ENCODE measurements around the gene SSR4.
A peak's percentile ranks its signal among the peaks of the same experiment; 100 is the strongest.
"Not testable (repeated sequence)": the region's sequence is repeated elsewhere in the genome, so short reads cannot be mapped to it uniquely, and the experiment has no call there.

SSR4 gene

DNA sequence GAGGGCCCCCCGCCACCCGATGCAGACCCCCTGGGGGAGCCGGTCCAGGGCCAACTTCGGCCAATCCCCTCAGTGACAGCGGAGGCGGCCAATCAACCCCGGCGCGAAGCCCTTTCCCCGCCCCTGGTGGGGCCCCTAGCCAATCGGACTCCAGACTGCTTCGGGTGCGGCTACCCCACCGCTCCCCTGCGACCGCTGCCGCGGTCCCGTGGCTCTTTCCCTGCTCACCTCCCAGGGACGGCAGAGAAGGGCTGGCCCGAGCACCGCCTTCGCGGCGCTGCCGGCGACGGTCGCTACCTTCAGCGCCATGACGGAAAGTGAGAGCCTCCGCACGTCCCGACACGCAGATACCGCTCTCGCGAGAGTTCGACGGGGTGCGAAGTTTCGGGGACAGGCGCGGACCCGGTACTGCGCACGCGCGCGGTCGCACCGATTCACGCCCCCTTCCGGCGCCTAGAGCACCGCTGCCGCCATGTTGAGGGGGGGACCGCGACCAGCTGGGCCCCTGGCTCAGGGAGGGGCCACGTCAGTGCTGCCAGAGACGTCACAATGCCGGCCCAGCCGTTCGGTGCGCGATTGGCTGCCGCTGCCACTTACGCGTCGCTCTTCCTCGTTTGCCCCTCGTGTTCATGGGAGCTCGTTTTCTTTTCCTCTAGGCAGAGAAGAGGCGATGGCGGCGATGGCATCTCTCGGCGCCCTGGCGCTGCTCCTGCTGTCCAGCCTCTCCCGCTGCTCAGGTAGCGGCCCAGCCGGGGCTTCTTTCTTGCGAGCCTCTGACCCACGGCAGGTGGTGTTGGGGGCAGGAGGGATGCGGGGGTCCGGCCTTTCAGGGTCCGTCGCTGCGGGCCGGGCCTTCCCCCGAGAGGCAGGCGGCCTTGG lies at the start of gene SSR4, which contains the start of gene IDH3G:
Gene SSR4 (plus strand): TSS at position 651 of the 879 bp plus-strand sequence. CDS start 20 bp downstream, at position 671.
Gene IDH3G (minus strand): TSS at position 358 of the 879 bp plus-strand sequence. CDS start 49 bp downstream, at position 309.
- peak; percentile 95 for DNase-seq

DNA sequence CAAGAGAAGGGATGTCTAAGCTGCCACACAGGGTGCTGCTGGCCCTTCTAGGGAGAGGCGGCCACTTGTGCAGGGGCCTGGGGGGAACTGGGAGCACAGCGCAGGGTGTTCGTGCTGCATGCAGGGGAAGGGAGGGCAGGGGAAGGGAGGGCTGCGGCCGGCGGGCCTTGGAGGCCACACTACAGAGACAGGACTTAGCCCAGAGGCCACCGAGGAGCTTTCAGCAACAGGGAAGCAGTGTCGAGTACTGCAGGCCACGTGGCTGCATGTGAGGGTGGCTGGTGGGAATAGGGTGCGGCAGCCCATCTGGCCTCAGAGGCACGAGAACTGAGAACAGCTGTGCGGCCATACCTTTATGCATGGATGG lies 49.4 kb upstream of the SSR4 start:
- DNase-seq: not testable (repeated sequence)

DNA sequence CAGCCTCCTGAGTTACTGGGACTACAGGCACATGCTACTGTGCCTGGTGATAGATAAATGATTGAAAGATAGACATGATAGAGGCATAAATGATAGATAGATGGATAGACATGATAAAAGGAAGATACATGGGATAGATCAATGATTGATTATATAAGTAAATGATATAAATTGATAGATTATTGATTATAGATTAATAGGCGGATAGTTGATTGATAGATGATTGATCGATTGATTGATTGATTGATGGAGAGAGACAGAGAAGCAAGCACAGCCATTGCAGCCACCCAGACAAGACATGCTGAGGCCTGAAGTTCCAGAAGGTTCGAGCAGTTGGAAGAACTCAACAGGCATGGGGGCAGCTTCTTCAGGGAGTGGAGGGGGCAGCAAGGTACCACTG lies 48.1 kb upstream of the SSR4 start:
- DNase-seq: no peak

DNA sequence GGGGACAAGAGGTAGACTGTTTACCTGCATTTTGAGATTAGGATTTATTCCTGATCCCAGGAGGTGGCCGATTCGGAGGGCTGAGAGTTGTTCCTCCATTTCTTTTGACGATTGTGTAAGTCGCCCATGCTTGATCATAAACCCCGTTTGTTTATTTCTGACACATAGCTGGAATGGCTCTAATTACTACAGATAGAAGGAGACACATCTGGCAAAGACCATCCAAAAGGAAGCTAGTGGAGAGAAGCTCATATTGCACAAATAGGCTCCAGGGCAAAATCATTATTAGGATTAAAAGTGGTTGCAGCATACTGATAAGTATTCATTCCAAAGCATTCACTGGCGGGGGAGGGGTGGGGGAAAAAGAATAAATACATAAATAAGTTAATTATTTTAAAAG lies 47.5 kb upstream of the SSR4 start:
- not testable (repeated sequence) for DNase-seq

DNA sequence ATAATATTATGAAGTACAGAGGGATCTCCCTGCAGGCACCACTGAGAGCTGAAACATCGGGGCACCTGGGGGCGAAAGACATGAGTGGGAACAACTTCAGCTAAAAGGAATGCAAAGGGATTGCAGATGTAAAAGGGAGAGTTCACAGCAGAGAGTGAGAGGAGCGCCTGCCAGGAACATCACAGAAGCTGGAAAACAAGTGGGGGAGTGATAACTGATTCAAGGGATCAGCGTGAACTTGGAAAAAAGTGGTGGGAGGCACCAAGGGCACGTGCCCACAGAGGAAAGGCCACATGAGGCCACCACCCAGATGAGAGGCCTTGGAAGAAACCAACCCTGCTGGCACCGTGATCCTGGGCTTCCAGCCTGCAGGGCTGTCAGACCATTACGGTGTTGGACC lies 45.5 kb upstream of the SSR4 start:
- not testable (repeated sequence) for DNase-seq

DNA sequence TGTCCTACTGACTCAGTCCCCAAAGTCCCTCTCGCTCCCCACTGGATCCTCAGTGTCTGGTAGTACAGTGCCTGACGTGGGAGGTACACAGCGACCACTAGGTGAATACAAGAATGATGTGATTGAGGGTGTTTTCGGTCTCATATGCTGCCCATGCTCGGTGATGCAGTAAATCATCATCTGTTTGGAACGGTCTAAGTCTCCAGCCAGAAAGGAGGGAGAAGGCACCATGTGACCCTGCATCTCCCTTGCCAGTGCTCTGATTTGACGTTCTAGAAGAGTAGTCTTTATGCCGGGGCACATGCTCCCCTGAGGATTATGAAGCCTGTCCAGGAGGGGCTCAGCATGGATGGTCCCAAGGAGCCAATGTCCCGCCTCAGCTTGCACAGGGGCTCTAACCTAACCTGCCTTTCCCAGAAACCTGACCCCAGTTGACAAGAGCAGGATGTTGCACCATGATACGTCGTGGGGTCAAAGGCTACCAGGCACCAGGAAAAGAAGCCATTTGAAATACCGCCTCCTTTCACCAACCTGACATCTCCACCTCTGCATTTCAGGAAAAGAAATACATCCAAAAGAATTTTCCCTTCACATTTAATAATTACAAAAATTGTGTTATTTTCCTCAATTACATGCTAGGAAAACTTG lies 44.2 kb upstream of the SSR4 start:
- DNase-seq: peak; percentile 79

DNA sequence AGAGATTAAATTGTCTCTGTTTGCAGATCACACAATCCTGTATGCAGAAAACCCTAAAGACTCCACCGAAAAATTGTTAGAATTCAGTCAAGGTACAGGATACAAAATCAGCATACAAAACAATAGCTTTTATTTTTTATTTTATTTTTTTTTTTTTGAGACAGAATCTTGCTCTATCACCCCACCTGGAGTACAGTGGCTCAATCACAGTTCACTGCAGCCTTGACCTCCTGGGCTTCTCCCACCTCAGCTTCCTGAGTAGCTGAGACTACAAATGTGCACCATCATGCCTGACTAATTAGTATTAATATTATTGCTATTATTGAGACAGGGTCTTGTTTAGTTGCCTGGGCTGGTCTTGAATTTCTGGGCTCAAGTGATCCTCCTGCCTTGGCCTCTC lies 39.3 kb upstream of the SSR4 start:
- no peak for DNase-seq

DNA sequence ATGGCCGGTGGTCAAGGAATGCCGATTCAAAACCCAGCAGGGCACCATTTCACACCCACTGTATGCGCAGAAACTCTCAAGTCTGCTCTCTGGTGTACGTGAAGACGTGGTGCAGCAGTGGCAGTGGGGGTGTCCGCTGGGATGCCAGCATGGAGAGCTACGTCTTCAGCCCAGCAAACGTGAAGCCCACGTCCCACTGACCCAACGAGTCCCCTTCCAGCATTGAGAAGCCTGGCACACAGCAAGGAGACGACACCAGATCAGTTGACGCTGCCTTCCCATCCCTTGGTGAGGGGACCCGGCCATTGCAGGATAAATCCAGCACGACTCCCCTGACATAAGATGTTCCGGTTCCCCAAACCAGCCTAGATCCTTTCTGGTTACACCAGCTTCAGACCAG lies 32.6 kb upstream of the SSR4 start:
- DNase-seq: no peak

DNA sequence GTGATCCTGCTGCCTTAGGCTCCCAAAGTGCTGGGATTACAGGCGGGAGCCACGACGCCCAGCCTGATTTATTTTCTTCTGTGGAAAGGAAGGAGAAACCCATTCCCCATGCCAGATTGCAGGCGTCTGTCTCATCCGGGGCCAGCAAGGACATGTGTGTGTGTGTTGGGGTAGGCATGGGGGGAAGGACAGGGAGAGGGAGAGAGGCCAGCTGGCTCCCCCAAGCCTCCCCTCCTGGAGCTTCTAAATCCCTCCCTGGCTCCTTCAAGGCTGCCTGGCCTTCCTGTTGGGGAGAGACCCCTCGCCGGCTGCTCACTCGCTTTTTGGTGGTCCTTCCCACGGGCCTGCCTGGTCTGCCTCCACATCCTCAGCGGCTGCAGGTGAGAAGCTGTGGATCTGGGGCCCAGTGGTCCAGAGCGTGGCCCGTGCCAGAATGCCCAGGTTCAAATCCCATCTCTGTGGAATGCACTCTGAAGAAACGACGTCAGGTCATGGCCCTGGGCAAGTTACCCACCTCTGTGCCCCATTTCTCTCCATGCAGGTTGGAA lies 31.8 kb upstream of the SSR4 start:
- no peak for DNase-seq

DNA sequence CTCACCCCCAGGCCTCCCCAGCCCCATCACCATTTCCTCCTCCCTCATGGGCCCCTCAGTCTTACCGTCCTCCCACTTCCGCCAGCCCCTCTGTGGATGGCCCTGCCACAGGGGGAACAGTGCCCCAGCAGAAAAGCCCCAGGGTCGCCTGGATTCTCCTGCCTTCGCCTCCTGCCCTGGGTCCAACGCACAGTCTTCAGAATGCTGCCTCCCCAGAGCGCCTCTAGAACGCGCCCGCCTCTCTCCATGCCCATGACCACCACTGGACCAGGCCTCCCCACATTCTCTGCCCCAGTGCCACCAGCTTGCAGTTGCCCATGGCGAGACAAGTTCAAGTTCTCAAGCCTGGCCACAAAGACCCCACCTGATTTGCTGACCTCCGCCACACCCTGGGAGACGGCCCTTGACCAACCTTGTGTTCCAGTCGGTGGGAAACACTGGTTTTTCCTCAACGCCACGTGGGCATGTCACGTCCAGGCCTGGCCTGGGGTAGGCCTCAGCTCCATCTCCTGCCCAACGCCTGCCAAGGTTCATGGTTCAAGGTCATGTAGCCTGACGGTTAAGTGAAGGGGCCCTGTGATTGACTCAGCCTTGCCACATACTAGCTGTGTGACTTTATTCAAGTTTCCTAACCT lies 31.1 kb upstream of the SSR4 start:
- no peak for DNase-seq

DNA sequence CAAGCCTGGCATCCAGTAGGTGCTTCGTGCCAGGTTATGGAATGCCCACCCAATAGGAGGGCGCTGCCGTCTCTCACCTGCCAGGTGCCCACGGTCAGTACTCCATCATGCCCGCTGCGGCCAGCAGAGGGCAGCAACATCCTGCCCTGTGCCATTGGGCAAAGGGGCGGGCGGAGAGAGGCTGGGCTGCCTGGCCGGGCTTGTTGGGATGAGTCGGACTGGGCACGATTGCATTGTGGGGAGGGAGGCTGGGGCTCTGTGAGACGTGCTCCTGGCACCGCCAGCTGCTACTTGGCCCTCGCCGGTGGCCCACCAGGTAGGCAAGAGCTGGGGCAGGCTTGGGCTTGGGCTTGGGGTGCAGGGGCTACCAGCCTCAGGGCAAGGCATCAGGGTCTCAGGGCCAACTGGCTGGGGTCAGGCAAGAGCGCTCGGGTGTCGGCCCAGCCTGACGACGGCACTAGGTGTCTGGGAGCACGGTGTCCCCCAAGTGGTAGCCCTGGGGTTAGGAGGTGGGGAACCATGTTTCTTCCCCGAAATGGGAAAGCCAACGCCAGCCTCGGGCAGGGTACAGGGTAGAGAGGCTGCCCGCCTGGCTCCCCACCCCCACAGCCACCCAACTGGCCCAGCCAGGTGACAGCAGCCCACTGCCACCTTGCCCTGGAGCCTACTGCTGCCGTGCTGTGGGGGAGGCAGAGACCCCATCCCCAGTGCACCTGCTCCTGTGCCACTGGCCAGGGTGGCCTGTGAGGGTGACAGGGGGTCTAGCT lies 30.3 kb upstream of the SSR4 start, which contains the start of gene PLXNB3:
Gene PLXNB3 (plus strand): TSS at position 261 of the 767 bp plus-strand sequence. CDS start 1,287 bp downstream, outside the sequence.
- peak; percentile 56 for DNase-seq

DNA sequence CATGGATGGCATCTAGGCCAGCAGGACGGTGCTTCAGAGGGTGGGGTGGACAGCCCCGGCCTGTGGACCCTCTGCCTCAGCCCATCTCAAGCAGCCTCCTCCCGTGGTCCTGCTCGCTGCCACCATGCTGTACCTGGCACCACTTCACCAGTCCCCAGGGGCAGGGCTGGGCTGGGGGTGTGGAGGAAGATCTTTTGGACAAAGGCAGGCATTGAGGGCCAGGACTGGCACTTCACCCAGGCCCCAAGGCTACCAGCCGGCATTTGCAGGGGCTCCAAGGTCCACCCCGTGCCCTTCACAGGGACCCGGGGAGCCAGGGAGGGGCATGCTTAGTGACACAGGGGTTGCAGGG lies 29.7 kb upstream of the SSR4 start:
- DNase-seq: no peak

DNA sequence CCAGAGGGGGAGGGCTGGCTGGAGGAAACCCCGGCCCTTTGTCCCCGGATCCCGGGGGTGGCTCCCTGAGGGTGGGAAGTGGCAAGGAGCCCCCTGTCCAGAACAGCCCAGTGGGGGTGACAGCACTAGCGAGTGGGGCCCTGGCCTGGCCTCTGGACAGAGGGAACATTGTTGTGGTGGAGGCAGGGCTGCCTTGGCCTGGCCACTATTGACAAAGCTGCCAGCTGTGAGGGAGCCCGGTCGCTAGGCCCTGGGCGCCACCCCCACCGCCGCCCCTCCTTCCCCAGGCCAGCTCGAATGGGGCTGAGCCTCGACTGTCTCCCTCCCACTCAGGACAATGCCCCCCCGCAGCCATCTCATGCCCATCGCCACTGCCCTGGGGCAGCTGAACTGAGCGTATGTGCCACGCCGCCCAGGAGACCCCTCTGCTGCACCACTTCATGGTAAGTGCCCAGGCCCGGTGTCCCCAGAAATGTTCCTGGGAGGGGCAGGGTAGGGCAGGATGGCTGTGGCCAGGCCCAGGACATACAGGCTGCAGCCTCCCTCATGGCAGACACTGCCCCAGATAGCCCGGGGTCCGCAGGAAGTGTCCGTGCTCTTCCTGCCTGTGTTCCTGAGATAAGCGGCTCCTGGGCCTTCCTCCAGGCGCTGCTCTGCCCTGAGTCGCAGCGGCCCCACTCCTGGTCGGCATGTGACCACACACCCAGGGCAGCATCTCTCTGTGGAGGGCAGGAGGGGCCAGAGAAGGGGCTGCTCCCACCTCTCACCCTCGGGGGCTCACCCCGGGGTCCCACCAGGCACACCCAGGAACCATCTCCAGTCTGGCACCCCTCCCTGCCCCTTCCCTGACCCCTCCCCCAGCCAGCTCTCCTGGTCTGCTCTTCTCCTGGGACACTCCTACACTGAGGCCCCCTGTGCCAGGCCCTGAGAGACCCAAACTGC lies 29.1 kb upstream of the SSR4 start:
- no peak for DNase-seq

DNA sequence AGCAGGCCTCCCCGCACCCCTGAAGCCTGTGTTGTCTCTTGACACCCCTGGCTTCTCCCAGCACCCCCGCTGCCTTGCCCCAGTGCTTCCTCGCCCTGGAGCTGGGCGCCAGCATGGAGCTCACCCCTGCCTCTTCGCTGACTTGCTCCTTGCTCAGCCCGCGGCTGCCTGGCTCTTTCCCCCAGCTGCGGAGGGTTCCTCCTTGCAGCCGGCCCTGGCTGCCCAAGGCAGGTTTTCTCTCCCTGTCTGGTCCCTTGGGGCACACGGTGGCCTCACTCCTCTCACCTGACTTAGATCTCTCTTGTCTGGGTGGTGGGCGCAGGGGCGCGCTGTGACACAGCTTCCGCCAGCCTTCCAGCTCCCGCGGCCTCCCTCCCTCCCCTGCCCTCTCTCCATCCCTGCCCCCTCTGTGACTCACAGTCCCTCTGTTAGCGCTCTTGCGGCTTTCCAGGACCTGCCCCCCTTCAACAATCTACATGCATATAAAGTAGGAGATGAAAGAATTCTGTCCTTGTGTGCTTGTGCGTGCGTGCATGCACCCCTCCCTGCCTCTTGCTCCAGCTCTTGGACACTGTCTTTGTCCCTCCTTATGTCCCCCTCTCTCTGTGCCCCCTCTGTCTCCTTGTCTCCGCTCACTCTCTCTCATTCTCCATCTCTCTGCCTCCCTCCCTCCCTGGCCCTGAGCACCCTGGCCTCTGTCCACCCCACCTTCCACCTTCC lies 28.2 kb upstream of the SSR4 start:
- DNase-seq: no peak

DNA sequence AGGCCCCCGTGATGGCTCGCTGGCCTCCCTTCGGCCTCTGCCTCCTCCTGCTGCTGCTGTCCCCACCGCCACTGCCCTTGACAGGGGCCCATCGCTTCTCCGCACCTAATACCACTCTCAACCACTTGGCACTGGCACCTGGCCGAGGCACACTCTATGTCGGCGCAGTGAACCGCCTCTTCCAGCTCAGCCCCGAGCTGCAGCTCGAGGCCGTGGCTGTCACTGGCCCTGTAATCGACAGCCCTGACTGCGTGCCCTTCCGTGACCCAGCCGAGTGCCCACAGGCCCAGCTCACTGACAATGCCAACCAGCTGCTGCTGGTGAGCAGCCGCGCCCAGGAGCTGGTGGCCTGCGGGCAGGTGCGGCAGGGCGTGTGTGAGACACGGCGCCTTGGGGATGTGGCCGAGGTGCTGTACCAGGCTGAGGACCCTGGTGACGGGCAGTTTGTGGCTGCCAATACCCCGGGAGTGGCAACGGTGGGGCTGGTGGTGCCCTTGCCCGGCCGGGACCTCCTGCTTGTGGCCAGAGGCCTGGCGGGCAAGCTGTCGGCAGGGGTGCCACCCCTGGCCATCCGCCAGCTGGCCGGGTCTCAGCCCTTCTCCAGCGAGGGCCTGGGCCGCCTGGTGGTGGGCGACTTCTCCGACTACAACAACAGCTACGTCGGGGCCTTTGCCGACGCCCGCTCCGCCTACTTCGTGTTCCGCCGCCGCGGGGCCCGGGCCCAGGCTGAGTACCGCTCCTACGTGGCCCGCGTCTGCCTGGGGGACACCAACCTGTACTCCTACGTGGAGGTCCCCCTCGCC lies 27.4 kb upstream of the SSR4 start:
- DNase-seq: no peak

DNA sequence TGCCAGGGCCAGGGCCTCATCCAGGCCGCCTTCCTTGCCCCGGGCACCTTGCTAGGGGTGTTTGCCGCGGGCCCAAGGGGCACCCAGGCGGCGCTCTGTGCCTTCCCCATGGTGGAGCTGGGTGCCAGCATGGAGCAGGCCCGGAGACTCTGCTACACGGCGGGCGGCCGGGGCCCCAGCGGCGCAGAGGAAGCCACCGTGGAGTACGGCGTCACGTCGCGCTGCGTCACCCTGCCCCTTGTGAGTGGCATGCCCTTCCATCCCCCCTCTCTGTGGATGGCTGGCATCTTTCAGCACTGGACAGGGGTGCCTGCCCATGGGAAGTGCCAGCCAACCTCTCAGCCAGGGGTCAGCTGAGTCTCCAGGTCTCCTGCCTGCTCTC lies 26.8 kb upstream of the SSR4 start:
- no peak for DNase-seq

DNA sequence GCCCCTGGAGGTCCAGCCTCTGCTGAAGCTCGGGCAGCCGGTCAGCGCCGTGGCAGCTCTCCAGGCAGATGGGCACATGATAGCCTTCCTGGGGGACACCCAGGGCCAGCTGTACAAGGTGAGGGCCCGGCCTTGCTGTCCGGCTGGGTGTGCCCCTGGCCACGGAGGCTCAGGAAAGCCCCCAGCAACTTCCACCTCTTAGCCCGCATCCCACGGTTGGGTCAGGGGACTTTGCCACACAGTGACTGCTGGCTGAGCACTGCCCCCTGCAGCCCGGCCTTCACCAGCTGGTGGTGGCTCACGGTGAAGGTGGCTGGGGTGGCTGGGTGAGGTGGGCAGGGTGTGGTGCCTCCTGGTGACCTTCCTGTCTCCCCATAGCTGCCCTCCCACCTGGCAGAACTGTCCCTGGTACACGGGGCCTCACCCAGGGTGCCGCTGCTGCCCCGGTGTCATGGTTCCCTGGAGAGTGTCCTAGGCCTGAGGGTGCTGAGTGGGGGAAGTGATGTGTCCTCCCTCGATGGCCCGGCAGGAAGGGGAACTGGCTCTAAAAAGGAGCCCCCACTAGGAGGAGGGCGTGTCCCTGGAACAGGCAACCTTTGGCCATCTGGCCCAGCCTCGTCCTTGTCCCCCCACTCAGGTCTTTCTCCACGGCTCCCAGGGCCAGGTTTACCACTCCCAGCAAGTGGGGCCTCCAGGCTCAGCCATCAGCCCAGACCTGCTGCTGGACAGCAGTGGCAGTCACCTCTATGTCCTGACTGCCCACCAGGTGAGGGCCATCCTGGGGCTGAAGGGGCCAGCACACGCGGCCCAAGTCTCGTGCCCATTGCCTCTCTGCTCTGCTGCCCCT lies 25.9 kb upstream of the SSR4 start:
- DNase-seq: no peak

DNA sequence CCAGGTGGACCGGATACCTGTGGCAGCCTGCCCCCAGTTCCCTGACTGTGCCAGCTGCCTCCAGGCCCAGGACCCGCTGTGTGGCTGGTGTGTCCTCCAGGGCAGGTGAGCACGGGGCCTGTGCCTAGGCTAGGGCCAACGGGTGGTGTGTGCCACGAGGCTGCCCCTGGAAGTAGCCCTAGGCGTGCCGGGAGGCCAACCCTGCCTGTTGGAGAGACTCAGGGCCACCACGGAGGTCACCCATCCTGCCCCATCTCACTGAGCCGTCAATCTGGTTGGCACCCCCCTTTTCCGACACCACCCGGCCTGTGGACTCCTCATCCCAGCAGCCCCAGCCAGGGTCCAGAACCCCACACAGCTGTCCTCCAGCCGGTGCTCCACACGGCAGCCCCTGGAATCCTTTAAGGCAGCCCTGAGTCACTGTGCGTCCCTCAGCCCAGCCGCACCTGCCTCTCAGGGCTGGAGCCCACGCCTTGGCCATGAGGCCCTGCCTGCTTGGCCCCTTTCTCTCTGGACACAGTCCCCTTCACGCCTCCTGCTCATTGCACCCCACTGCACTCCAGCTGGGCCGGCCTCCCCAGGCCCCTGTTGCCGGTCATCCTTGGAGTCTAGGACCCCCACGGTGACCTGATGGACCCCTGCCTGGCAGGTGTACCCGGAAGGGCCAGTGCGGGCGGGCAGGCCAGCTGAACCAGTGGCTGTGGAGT lies 25.2 kb upstream of the SSR4 start:
- no peak for DNase-seq
